ENCODE results near the gene ZNF280D.

Gene ZNF280D

GRCh38 chr15:56778761-56779160 lies 45.5 kb upstream of the ZNF280D start:
- Histone ChIP-seq H3K27me3 (ENCODE audit: insufficient read depth, low read length) (no peaks in the 10 kb centered on the region), H3K9ac (ENCODE audit: low read length) (no peak overlapping the region), H3K4me2 (ENCODE audit: low read length) (no peak overlapping the region), H3K36me3 (ENCODE audit: insufficient read depth, low read length) (no peaks in the 10 kb centered on the region), H4K20me1 (ENCODE audit: insufficient read depth, low read length) (no peaks in the 10 kb centered on the region), H3K4me1 (ENCODE audit: insufficient read depth, low read length, severe bottlenecking) (peaks cover 22% of the 10 kb centered on the region), H2AFZ (ENCODE audit: low read length) (no peak overlapping the region), H3K27ac (ENCODE audit: low read depth, low read length, poor library complexity, severe bottlenecking) (no peak overlapping the region), H3K9me2 (ENCODE audit: low read depth, low read length) (no peaks in the 10 kb centered on the region), H3K79me2 (ENCODE audit: insufficient read depth, low read length) (no peaks in the 10 kb centered on the region), H3K9me3 (ENCODE audit: low read length) (peaks cover 4% of the 10 kb centered on the region; the same call in 1 of the 2 replicates), H3F3A (ENCODE audit: insufficient read depth, low read length) (no peaks in the 10 kb centered on the region), H3K4me3 (ENCODE audit: low read depth, low read length, poor library complexity, severe bottlenecking) (no peak overlapping the region)
- no peak for TF ChIP-seq EZH2 (IDR thresholded peaks at IDR 0.05; ENCODE audit: borderline replicate concordance, low read length)
- TF ChIP-seq CTCF (IDR thresholded peaks at IDR 0.05; ENCODE audit: low read length) = no peak

GRCh38 chr15:56776839-56777238 lies 43.5 kb upstream of the ZNF280D start:
- Histone ChIP-seq H4K20me1 (ENCODE audit: insufficient read depth, low read length) (no peaks in the 10 kb centered on the region), H3F3A (ENCODE audit: insufficient read depth, low read length) (no peaks in the 10 kb centered on the region), H3K27ac (ENCODE audit: low read depth, low read length, poor library complexity, severe bottlenecking) (no peak overlapping the region), H3K27me3 (ENCODE audit: insufficient read depth, low read length) (no peaks in the 10 kb centered on the region), H3K79me2 (ENCODE audit: insufficient read depth, low read length) (no peaks in the 10 kb centered on the region), H3K4me2 (ENCODE audit: low read length) (no peak overlapping the region), H3K4me3 (ENCODE audit: low read depth, low read length, poor library complexity, severe bottlenecking) (no peak overlapping the region), H3K4me1 (ENCODE audit: insufficient read depth, low read length, severe bottlenecking) (peaks cover 22% of the 10 kb centered on the region), H3K9ac (ENCODE audit: low read length) (no peak overlapping the region), H3K36me3 (ENCODE audit: insufficient read depth, low read length) (no peaks in the 10 kb centered on the region), H2AFZ (ENCODE audit: low read length) (no peak overlapping the region), H3K9me3 (ENCODE audit: low read length) (peaks cover 4% of the 10 kb centered on the region; the same call in 1 of the 2 replicates), H3K9me2 (ENCODE audit: low read depth, low read length) (no peaks in the 10 kb centered on the region)
- TF ChIP-seq EZH2 (IDR thresholded peaks at IDR 0.05; ENCODE audit: borderline replicate concordance, low read length) (no peak), CTCF (IDR thresholded peaks at IDR 0.05; ENCODE audit: low read length) (no peak)

GRCh38 chr15:56775641-56776040 lies 42.3 kb upstream of the ZNF280D start:
- H2AFZ ChIP-seq (ENCODE audit: low read length) = peak overlapping the region; percentile 80
- H3K4me2 ChIP-seq (ENCODE audit: low read length) = peak overlapping the region; percentile 32; the same call in 1 of the 2 replicates
- 0 out of 2 replicates have a peak, but pooled peaks cover under 1% of the 10 kb centered on the region for H3K9me3 ChIP-seq (ENCODE audit: low read length)
- H3K9ac ChIP-seq (ENCODE audit: low read length) = no peak overlapping the region
- H3F3A ChIP-seq (ENCODE audit: insufficient read depth, low read length) = no peaks in the 10 kb centered on the region
- no peaks in the 10 kb centered on the region for H4K20me1 ChIP-seq (ENCODE audit: insufficient read depth, low read length)
- peak overlapping the region; percentile 67 for H3K27ac ChIP-seq (ENCODE audit: low read depth, low read length, poor library complexity, severe bottlenecking)
- peaks cover 22% of the 10 kb centered on the region for H3K4me1 ChIP-seq (ENCODE audit: insufficient read depth, low read length, severe bottlenecking)
- no peaks in the 10 kb centered on the region for H3K79me2 ChIP-seq (ENCODE audit: insufficient read depth, low read length)
- H3K9me2 ChIP-seq (ENCODE audit: low read depth, low read length) = no peaks in the 10 kb centered on the region
- no peak overlapping the region for H3K4me3 ChIP-seq (ENCODE audit: low read depth, low read length, poor library complexity, severe bottlenecking)
- no peaks in the 10 kb centered on the region for H3K27me3 ChIP-seq (ENCODE audit: insufficient read depth, low read length)
- no peak for TF ChIP-seq EZH2 (IDR thresholded peaks at IDR 0.05; ENCODE audit: borderline replicate concordance, low read length)
- no peaks in the 10 kb centered on the region for H3K36me3 ChIP-seq (ENCODE audit: insufficient read depth, low read length)

GRCh38 chr15:56774356-56774755 lies 41.0 kb upstream of the ZNF280D start:
- peaks cover 22% of the 10 kb centered on the region for H3K4me1 ChIP-seq (ENCODE audit: insufficient read depth, low read length, severe bottlenecking)
- no peak overlapping the region for H3K4me3 ChIP-seq (ENCODE audit: low read depth, low read length, poor library complexity, severe bottlenecking)
- no peaks in the 10 kb centered on the region for H3F3A ChIP-seq (ENCODE audit: insufficient read depth, low read length)
- TF ChIP-seq CTCF (IDR thresholded peaks at IDR 0.05; ENCODE audit: low read length) (no peak), EZH2 (IDR thresholded peaks at IDR 0.05; ENCODE audit: borderline replicate concordance, low read length) (no peak)
- H3K9me2 ChIP-seq (ENCODE audit: low read depth, low read length) = no peaks in the 10 kb centered on the region
- no peak overlapping the region for H2AFZ ChIP-seq (ENCODE audit: low read length)
- H3K79me2 ChIP-seq (ENCODE audit: insufficient read depth, low read length) = no peaks in the 10 kb centered on the region
- no peaks in the 10 kb centered on the region for H3K9me3 ChIP-seq (ENCODE audit: low read length)
- no peaks in the 10 kb centered on the region for H3K36me3 ChIP-seq (ENCODE audit: insufficient read depth, low read length)
- no peak overlapping the region for H3K9ac ChIP-seq (ENCODE audit: low read length)
- H3K27me3 ChIP-seq (ENCODE audit: insufficient read depth, low read length) = no peaks in the 10 kb centered on the region
- no peaks in the 10 kb centered on the region for H4K20me1 ChIP-seq (ENCODE audit: insufficient read depth, low read length)
- H3K4me2 ChIP-seq (ENCODE audit: low read length) = no peak overlapping the region
- H3K27ac ChIP-seq (ENCODE audit: low read depth, low read length, poor library complexity, severe bottlenecking) = no peak overlapping the region

All from OCI-LY1 (cell line).